BE2C (cell line): ENCODE measurements around the gene IL3.

ENCODE experiments used
- DNase-seq: peaks from one replicate; pipeline ENCODE4 v3.0.0-alpha.2; 2020
- H3K27me3 ChIP-seq: fragments of 250-450 bp; sonication (Bioruptor Pico); 2 replicates; pipeline ENCODE4 v1.5.1; 2020; ENCODE audit warnings: mild to moderate bottlenecking
- H3K36me3 ChIP-seq: fragments of 250-450 bp; sonication (Bioruptor Pico); 2 replicates; pipeline ENCODE4 v1.5.1; 2020; ENCODE audit warnings: mild to moderate bottlenecking
- H3K4me1 ChIP-seq: fragments of 250-450 bp; sonication (Bioruptor Pico); 2 replicates; pipeline ENCODE4 v1.5.1; 2020
- H3K4me3 ChIP-seq: 2 replicates; pipeline ENCODE4 v1.5.1; 2011; ENCODE audit warnings: low read depth, low read length
- H3K9me3 ChIP-seq: fragments of 250-450 bp; sonication (Bioruptor Pico); 2 replicates; pipeline ENCODE4 v1.5.1; 2020
- CTCF ChIP-seq: IDR thresholded peaks from 2 replicates; pipeline ENCODE4 v1.5.1; 2012; ENCODE audit warnings: mild to moderate bottlenecking, low read depth, low read length

IL3 gene

GRCh38 chr5:132067941-132068808 lies 7.7 kb downstream of the IL3 start:
- peaks cover 4% of the 10 kb centered on the region for H3K4me1 ChIP-seq
- TF ChIP-seq CTCF = no peak
- H3K9me3 ChIP-seq = no peaks in the 10 kb centered on the region
- DNase-seq = no peak
- H3K27me3 ChIP-seq = no peaks in the 10 kb centered on the region
- no peak overlapping the region for H3K4me3 ChIP-seq
- H3K36me3 ChIP-seq = no peaks in the 10 kb centered on the region

- peaks cover 4% of the 10 kb centered on the region for H3K4me1 ChIP-seq
- no peaks in the 10 kb centered on the region for H3K36me3 ChIP-seq
- H3K27me3 ChIP-seq = no peaks in the 10 kb centered on the region
- H3K9me3 ChIP-seq = no peaks in the 10 kb centered on the region
- no peak for DNase-seq
- H3K4me3 ChIP-seq = no peak overlapping the region
- no peak for TF ChIP-seq CTCF
Measured at GRCh38 chr5:132069561-132069960, 9.1 kb downstream of the IL3 start.

- Histone ChIP-seq H3K36me3 (no peaks in the 10 kb centered on the region), H3K9me3 (no peaks in the 10 kb centered on the region), H3K4me1 (peaks cover 2% of the 10 kb centered on the region), H3K4me3 (no peak overlapping the region), H3K27me3 (no peaks in the 10 kb centered on the region)
- no peak for TF ChIP-seq CTCF
- no peak for DNase-seq
Measured at GRCh38 chr5:132069994-132070393, 9.5 kb downstream of the IL3 start.

GRCh38 chr5:132070460-132071337 lies 10.2 kb downstream of the IL3 start:
- no peaks in the 10 kb centered on the region for H3K4me1 ChIP-seq
- DNase-seq = no peak

GRCh38 chr5:132071338-132071707 lies 10.9 kb downstream of the IL3 start:
- Histone ChIP-seq H3K4me1 (no peaks in the 10 kb centered on the region), H3K27me3 (no peaks in the 10 kb centered on the region), H3K9me3 (no peaks in the 10 kb centered on the region), H3K4me3 (no peak overlapping the region), H3K36me3 (no peaks in the 10 kb centered on the region)
- no peak for DNase-seq
- no peak for TF ChIP-seq CTCF

More at GRCh38 chr5:132070460-132071337, 10.2 kb downstream of the IL3 start:
- TF ChIP-seq CTCF = no peak
- Histone ChIP-seq H3K4me3 (no peak overlapping the region), H3K9me3 (no peaks in the 10 kb centered on the region), H3K27me3 (no peaks in the 10 kb centered on the region), H3K36me3 (no peaks in the 10 kb centered on the region)

GRCh38 chr5:132072070-132072469 lies 11.6 kb downstream of the IL3 start:
- no peaks in the 10 kb centered on the region for H3K4me1 ChIP-seq
- H3K27me3 ChIP-seq = no peaks in the 10 kb centered on the region
- DNase-seq = no peak

More at GRCh38 chr5:132072070-132072469, 11.6 kb downstream of the IL3 start:
- Histone ChIP-seq H3K36me3 (no peaks in the 10 kb centered on the region), H3K9me3 (no peaks in the 10 kb centered on the region), H3K4me3 (no peak overlapping the region)
- TF ChIP-seq CTCF = no peak
